ENCODE results near the gene MAML1.

MAML1 gene

GRCh38 chr5:179825655-179826182 is 93.1 kb downstream of the MAML1 start:
- no peak overlapping the region for H2AFZ ChIP-seq (ENCODE audit: low read length)
- H3F3A ChIP-seq (ENCODE audit: low read depth) = no peaks in the 10 kb centered on the region
- H3K4me1 ChIP-seq (ENCODE audit: insufficient read depth, low read length, poor library complexity, severe bottlenecking) = no peaks in the 10 kb centered on the region
- H3K9me2 ChIP-seq (replicated peaks; ENCODE audit: low read depth, low read length) = no peaks in the 10 kb centered on the region
- peaks cover 8% of the 10 kb centered on the region for H4K20me1 ChIP-seq (ENCODE audit: insufficient read depth, low read length, poor library complexity, severe bottlenecking)
- peaks cover 13% of the 10 kb centered on the region; the same call in 1 of the 2 replicates for H3K79me2 ChIP-seq (ENCODE audit: insufficient read depth, low read length)
- no peak overlapping the region for H3K9ac ChIP-seq (ENCODE audit: low read depth, low read length, poor library complexity, severe bottlenecking)
- H3K4me2 ChIP-seq (ENCODE audit: low read depth, low read length, poor library complexity, severe bottlenecking) = no peak overlapping the region
- TF ChIP-seq EZH2phosphoT487 (IDR thresholded peaks at IDR 0.05; ENCODE audit: borderline replicate concordance) = no peak
- TF ChIP-seq, protein P1, sequence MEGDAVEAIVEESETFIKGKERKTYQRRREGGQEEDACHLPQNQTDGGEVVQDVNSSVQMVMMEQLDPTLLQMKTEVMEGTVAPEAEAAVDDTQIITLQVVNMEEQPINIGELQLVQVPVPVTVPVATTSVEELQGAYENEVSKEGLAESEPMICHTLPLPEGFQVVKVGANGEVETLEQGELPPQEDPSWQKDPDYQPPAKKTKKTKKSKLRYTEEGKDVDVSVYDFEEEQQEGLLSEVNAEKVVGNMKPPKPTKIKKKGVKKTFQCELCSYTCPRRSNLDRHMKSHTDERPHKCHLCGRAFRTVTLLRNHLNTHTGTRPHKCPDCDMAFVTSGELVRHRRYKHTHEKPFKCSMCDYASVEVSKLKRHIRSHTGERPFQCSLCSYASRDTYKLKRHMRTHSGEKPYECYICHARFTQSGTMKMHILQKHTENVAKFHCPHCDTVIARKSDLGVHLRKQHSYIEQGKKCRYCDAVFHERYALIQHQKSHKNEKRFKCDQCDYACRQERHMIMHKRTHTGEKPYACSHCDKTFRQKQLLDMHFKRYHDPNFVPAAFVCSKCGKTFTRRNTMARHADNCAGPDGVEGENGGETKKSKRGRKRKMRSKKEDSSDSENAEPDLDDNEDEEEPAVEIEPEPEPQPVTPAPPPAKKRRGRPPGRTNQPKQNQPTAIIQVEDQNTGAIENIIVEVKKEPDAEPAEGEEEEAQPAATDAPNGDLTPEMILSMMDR (conservative IDR thresholded peaks at IDR 0.05; ENCODE audit: low read length) = no peak
- no peaks in the 10 kb centered on the region for H3K27me3 ChIP-seq (ENCODE audit: insufficient read depth, low read length, poor library complexity, severe bottlenecking)
- H3K9me3 ChIP-seq (ENCODE audit: insufficient read depth, low read depth, low read length) = no peaks in the 10 kb centered on the region
- no peak overlapping the region for H3K4me3 ChIP-seq (ENCODE audit: low read length, poor library complexity, severe bottlenecking)
- H3K36me3 ChIP-seq (ENCODE audit: insufficient read depth, low read length) = no peaks in the 10 kb centered on the region

All from Loucy (cell line).